ENCODE data around the gene CFB.
"Not testable (repeated sequence)": the region's sequence is repeated elsewhere in the genome, so short reads cannot be mapped to it uniquely, and the experiment has no call there.

Gene CFB

GRCh38 chr6:31915351-31915750 is 30.5 kb upstream of the CFB start:
- DNase-seq, result no peak

GRCh38 chr6:31915756-31916155 is 30.1 kb upstream of the CFB start:
- no peak for DNase-seq

GRCh38 chr6:31918069-31918720 is 27.7 kb upstream of the CFB start:
- no peak for DNase-seq

GRCh38 chr6:31919624-31920303 is 26.1 kb upstream of the CFB start:
- no peak for DNase-seq

- DNase-seq, result no peak
Observed at GRCh38 chr6:31920811-31921210, 25.1 kb upstream of the CFB start.

GRCh38 chr6:31922942-31923341 is 23.0 kb upstream of the CFB start:
- no peak for DNase-seq

- no peak for DNase-seq
Observed at GRCh38 chr6:31927242-31927862, 18.5 kb upstream of the CFB start, which contains the start of gene C2. Gene C2 (plus strand): TSS chr6:31927717. CDS start chr6:31927753, 36 bp downstream.

- no peak for DNase-seq
Observed at GRCh38 chr6:31927863-31928671, 17.8 kb upstream of the CFB start.

- no peak for DNase-seq
Observed at GRCh38 chr6:31928672-31928939, 17.3 kb upstream of the CFB start.

GRCh38 chr6:31930962-31931361 is 14.9 kb upstream of the CFB start:
- DNase-seq, result no peak

GRCh38 chr6:31932137-31932536 is 13.8 kb upstream of the CFB start:
- DNase-seq, result not testable (repeated sequence)

GRCh38 chr6:31933537-31933936 is 12.4 kb upstream of the CFB start:
- no peak for DNase-seq

- DNase-seq, result no peak
Observed at GRCh38 chr6:31935021-31935420, 10.9 kb upstream of the CFB start.

- DNase-seq, result no peak
Observed at GRCh38 chr6:31935823-31936222, 10.1 kb upstream of the CFB start.

- no peak for DNase-seq
Observed at GRCh38 chr6:31940256-31940664, 5.6 kb upstream of the CFB start.

- DNase-seq, result no peak
Observed at GRCh38 chr6:31943742-31944141, 2.2 kb upstream of the CFB start.

- DNase-seq, result no peak
Observed at GRCh38 chr6:31945154-31945506, 765 bp upstream of the CFB start.

GRCh38 chr6:31946370-31946885 is 533 bp downstream of the CFB start:
- DNase-seq, result no peak

- no peak for DNase-seq
Observed at GRCh38 chr6:31947070-31947675, 1.3 kb downstream of the CFB start.

- DNase-seq, result no peak
Observed at GRCh38 chr6:31947864-31948263, 2.0 kb downstream of the CFB start.

- no peak for DNase-seq
Observed at GRCh38 chr6:31948306-31948705, 2.4 kb downstream of the CFB start.

GRCh38 chr6:31948753-31949413 is 3.0 kb downstream of the CFB start:
- DNase-seq, result no peak
